ENCODE results near the gene SPTBN4. TPM values are rescaled to one million over a fixed set of nuclear protein-coding genes. Genes with fewer than 3 reads are reported as not detected.
A peak's percentile ranks its signal among the peaks of the same experiment; 100 is the strongest.
"Not testable (repeated sequence)": the region's sequence is repeated elsewhere in the genome, so short reads cannot be mapped to it uniquely, and the experiment has no call there.

The SPTBN4 gene
- polyA plus RNA-seq, 4 donors = 0.92 to 2.2 (median 1.6) TPM

GRCh38 chr19:40464059-40465024, 2.5 kb upstream of the SPTBN4 start:
- DNase-seq (ENCODE audit: low read depth in 4 of 4, low spot score in 2 of 4) = peak in 2 of 4 donors; percentile 62 to 85

DNA sequence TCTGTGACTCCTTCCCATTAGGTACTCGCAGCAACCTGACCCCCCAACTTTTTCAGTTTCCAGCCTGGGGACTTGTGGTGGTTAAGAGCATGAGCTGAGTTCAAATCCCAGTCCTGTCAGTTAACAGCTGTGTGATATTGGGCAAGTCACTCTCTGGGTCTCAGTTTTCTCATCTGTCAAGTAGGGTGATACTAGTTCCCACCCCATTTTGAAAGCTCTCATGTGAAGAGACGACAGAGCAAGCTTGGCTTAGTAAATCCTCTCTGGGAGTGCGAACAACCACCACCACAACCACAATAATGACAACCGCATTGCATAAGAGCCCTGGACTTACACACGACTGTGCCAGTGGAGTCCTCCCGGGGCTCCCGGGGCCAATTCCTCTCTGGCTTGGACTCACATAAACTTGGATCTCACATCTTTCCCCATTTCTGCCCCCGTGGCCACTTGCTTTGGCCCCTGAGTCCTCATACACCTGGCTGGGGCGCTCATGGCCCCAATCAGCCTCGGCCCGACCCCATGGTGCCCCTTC, 1.7 kb upstream of the SPTBN4 start:
- no peak for DNase-seq (ENCODE audit: low read depth in 4 of 4, low spot score in 2 of 4)

GRCh38 chr19:40465557-40466218, 1.1 kb upstream of the SPTBN4 start, which contains the start of gene BLVRB:
BLVRB (minus strand) TSS chr19:40465745; CDS start chr19:40465688, 57 bp downstream.
- DNase-seq (ENCODE audit: low read depth in 4 of 4, low spot score in 2 of 4) = peak; percentile 90 to 100 (median 99)

GRCh38 chr19:40466219-40466984, 399 bp upstream of the SPTBN4 start:
- no peak for DNase-seq (ENCODE audit: low read depth in 4 of 4, low spot score in 2 of 4)

DNA sequence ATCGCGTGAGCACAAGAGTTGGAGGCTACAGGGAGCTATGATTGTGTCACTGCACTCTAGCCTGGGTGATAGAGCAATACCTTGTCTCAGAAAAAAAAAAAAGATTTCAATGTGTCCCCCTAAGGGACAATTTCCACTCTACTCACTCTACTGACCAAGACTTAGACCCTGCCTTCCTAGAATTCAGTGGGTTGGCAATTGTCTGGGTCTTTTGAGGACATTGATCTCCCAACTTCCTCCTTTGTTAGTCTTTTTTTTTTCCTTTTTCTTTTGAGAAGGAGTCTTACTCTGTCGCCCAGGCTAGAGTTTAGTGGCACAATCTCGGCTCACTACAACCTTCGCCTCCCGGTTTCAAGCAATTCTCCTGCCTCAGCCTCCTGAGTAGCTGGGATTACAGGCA, 2.2 kb downstream of the SPTBN4 start:
- no peak for DNase-seq (ENCODE audit: low read depth in 4 of 4, low spot score in 2 of 4)

DNA sequence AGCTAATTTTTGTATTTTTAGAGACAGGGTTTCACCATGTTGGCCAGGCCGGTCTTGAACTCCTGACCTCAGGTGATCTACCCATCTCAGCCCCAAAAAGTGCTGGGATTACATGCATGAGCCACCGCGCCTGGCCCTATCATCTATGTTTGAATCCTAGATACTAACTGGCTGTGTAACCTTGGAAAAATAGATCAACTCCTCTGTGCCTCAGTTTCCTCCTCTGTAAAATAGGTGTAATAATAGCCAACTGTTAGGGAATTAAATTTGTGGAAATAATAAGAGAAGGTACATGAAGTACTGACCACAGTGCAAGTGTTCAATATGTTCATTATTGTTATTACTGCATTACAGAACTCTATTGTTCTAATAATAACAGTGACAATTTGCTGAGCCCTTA, 4.3 kb downstream of the SPTBN4 start:
- no peak for DNase-seq (ENCODE audit: low read depth in 4 of 4, low spot score in 2 of 4)

GRCh38 chr19:40472516-40472915, 5.7 kb downstream of the SPTBN4 start:
- no peak for DNase-seq (ENCODE audit: low read depth in 4 of 4, low spot score in 2 of 4)

DNA sequence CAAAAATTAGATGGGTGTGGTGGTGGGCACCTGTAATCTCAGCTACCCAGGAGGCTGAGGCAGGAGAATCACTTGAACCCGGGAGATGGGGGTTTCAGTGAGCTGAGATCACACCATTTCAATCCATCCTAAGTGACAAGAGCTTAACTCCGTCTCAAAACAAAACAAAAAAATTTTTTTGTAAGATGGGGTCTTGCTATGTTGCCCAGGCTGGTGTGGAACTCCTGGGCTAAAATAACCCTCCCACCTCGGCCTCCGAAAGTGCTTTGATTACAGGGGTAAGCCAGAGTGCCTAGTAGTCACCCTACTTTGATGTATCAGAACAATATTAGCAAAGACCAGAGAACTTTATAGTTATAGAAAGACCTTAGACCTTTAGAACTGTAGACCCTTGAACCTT, 7.9 kb downstream of the SPTBN4 start:
- no peak for DNase-seq (ENCODE audit: low read depth in 4 of 4, low spot score in 2 of 4)

- DNase-seq (ENCODE audit: low read depth in 4 of 4, low spot score in 2 of 4) = not testable (repeated sequence)
Observed at GRCh38 chr19:40475878-40476644, 9.3 kb downstream of the SPTBN4 start.

DNA sequence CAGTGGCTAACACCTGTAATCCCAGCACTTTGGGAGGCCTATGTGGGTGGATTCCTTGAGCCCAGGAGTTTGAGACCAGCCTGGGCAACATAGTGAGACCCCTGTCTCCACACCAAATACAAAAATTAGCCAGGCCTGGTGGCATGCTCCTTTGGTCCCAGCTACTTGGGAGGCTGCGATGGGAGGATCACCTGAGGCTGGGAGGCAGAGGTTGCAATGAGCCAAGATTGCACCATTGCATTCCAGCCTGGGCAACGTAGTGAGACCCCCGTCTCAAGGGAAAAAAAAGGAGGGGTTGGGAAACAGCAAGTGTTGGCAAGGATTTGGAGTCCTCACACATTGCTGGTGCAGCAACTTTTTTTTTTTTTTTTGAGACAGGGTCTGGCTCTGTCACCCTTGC, 19.2 kb downstream of the SPTBN4 start:
- no peak for DNase-seq (ENCODE audit: low read depth in 4 of 4, low spot score in 2 of 4)

GRCh38 chr19:40489882-40490230, 23.1 kb downstream of the SPTBN4 start:
- DNase-seq (ENCODE audit: low read depth in 4 of 4, low spot score in 2 of 4) = no peak

DNA sequence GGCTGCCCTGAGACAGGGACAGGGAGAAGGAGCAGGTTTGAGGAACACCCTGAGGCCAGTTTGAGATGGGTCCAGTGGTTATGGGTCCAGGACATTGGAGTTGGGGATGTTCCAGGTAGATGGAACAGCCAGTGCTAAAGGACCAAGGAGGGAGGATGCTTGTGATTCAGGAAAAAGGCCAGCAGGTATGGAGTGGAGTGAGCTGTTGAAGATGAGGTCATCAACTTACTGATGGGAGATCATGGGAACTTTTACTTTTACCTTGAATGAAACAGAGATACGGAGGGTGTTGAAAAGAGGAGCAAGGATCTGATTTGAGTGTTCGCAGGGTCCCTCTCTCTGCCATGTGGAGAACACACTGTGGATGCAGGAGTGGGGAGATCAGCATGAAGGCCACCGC, 25.5 kb downstream of the SPTBN4 start:
- no peak for DNase-seq (ENCODE audit: low read depth in 4 of 4, low spot score in 2 of 4)

DNA sequence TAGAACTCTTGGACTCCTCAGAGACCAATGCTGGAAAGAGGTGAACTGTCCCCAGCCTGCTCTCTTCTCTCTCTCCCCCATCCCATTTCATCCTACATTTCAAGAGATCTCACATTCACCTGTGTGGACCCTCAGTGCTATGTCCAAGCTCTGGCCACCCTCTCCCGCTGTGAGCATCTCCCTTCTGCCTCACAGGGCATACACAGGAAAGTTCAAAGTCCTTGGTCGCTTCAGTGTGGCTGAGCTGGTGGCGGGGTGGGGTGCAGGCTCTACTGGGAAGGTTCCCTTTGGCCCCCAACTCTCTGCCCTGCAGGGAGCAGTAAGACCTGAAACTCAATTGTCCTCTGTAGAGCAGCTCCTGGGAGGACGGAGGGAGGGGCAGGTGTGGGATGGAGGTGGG, 27.0 kb downstream of the SPTBN4 start:
- no peak for DNase-seq (ENCODE audit: low read depth in 4 of 4, low spot score in 2 of 4)

- no peak for DNase-seq (ENCODE audit: low read depth in 4 of 4, low spot score in 2 of 4)
Observed at GRCh38 chr19:40494191-40494838, 27.5 kb downstream of the SPTBN4 start.

- DNase-seq (ENCODE audit: low read depth in 4 of 4, low spot score in 2 of 4) = no peak
Observed at GRCh38 chr19:40497214-40497613, 30.4 kb downstream of the SPTBN4 start.

- no peak for DNase-seq (ENCODE audit: low read depth in 4 of 4, low spot score in 2 of 4)
Observed at GRCh38 chr19:40499320-40499719, 32.5 kb downstream of the SPTBN4 start.

- DNase-seq (ENCODE audit: low read depth in 4 of 4, low spot score in 2 of 4) = not testable (repeated sequence)
Observed at GRCh38 chr19:40500678-40501530, 34.1 kb downstream of the SPTBN4 start.

DNA sequence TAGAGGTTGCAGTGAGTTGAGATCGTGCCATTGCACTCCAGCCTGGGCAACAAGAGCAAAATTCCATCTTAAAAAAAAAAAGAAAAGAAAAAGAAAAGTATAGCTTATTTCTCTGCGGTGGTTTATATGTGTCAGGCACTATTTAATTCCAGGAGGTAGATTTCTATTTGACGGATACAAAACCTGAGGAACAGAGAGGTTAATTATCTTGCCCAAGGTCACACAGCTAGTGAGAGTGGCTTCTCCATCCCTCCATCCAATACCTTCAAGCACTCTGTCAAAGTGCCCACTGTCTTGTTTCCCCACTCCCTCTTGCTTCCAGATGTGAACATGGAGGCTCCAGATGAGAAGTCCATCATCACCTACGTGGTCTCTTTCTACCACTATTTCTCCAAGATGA, 34.8 kb downstream of the SPTBN4 start:
- no peak for DNase-seq (ENCODE audit: low read depth in 4 of 4, low spot score in 2 of 4)

DNA sequence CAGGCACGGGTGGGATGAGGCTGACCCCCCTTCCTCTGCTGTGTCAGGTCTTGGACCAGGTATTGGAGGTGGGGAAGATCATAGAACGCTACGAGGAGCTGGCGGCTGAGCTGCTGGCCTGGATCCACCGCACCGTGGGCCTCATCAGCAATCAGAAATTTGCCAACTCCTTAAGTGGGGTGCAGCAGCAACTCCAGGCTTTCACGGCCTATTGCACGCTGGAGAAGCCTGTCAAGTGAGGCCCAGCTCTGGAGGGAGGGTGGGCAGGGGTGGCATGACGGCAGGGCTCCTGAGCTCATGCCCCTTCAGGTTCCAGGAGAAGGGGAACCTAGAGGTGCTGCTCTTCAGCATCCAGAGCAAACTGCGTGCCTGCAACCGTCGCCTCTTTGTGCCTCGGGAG, 35.3 kb downstream of the SPTBN4 start:
- DNase-seq (ENCODE audit: low read depth in 4 of 4, low spot score in 2 of 4) = no peak
